ENCODE data around the gene SALL4.
"Not testable (repeated sequence)": the region's sequence is repeated elsewhere in the genome, so short reads cannot be mapped to it uniquely, and the experiment has no call there.

SALL4 gene

DNA sequence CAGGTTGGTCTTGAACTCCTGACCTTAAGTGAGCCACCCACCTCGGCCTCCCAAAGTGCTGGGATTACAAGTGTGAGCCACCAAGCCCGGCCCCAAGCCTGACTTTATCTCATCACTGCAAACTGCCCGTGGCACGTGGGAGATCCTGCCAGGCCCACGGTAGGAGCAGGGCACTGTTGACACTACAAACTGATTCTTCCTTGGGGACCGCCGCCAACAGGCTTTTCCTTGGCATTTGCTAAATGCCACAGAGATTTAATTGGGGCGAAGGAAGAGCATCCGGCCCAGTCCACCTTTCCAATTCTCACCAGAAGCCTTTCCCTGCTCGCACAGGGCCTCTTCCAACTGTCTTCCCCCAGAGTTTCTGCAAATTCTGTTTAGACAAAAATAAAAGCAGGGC is 45.1 kb downstream of the SALL4 start:
- H3K4me2 ChIP-seq (ENCODE audit: low read depth, low read length, poor library complexity, severe bottlenecking) = no peak overlapping the region
- no peaks in the 10 kb centered on the region for H3K9me2 ChIP-seq (replicated peaks; ENCODE audit: low read depth, low read length)
- no peak overlapping the region for H3K4me3 ChIP-seq (ENCODE audit: low read length, poor library complexity, severe bottlenecking)
- H3K36me3 ChIP-seq (ENCODE audit: insufficient read depth, low read length) = no peaks in the 10 kb centered on the region
- no peak overlapping the region for H3K9ac ChIP-seq (ENCODE audit: low read depth, low read length, poor library complexity, severe bottlenecking)
- no peaks in the 10 kb centered on the region for H3K9me3 ChIP-seq (ENCODE audit: insufficient read depth, low read depth, low read length)
- no peak overlapping the region for H2AFZ ChIP-seq (ENCODE audit: low read length)
- H3K27me3 ChIP-seq (ENCODE audit: insufficient read depth, low read length, poor library complexity, severe bottlenecking) = no peaks in the 10 kb centered on the region
- H3F3A ChIP-seq (ENCODE audit: low read depth) = no peaks in the 10 kb centered on the region
- H4K20me1 ChIP-seq (ENCODE audit: insufficient read depth, low read length, poor library complexity, severe bottlenecking) = no peaks in the 10 kb centered on the region
- H3K4me1 ChIP-seq (ENCODE audit: insufficient read depth, low read length, poor library complexity, severe bottlenecking) = peaks cover 7% of the 10 kb centered on the region
- no peaks in the 10 kb centered on the region for H3K79me2 ChIP-seq (ENCODE audit: insufficient read depth, low read length)
- TF ChIP-seq EZH2phosphoT487 (IDR thresholded peaks at IDR 0.05; ENCODE audit: borderline replicate concordance) (no peak), CTCF (conservative IDR thresholded peaks at IDR 0.05; ENCODE audit: low read length) (no peak)

DNA sequence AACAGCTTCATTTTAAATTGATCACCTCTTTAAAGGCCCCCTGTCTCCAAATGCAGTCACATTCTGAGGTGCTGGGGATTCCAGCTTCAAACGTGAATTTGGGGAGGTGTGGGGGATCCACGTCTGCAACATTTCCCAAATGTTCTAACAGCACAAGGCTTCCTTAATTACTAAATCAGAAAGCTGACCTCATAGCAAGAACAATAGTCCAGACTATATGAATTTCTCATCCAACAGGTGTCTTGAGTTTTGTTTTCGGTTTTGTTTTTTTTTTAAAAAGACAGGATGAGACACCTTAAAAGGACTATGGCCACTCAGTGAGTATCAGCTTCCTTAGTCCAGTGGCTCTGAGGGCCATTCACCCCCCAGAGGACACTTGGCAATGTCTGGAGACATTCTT is 45.7 kb downstream of the SALL4 start:
- H3K4me2 ChIP-seq (ENCODE audit: low read depth, low read length, poor library complexity, severe bottlenecking) = no peak overlapping the region
- H3K4me1 ChIP-seq (ENCODE audit: insufficient read depth, low read length, poor library complexity, severe bottlenecking) = peaks cover 7% of the 10 kb centered on the region
- TF ChIP-seq CTCF (conservative IDR thresholded peaks at IDR 0.05; ENCODE audit: low read length) (no peak), EZH2phosphoT487 (IDR thresholded peaks at IDR 0.05; ENCODE audit: borderline replicate concordance) (no peak)
- H2AFZ ChIP-seq (ENCODE audit: low read length) = no peak overlapping the region
- no peak overlapping the region for H3K9ac ChIP-seq (ENCODE audit: low read depth, low read length, poor library complexity, severe bottlenecking)
- H3K9me3 ChIP-seq (ENCODE audit: insufficient read depth, low read depth, low read length) = no peaks in the 10 kb centered on the region
- no peaks in the 10 kb centered on the region for H4K20me1 ChIP-seq (ENCODE audit: insufficient read depth, low read length, poor library complexity, severe bottlenecking)
- no peaks in the 10 kb centered on the region for H3K9me2 ChIP-seq (replicated peaks; ENCODE audit: low read depth, low read length)
- H3K27me3 ChIP-seq (ENCODE audit: insufficient read depth, low read length, poor library complexity, severe bottlenecking) = no peaks in the 10 kb centered on the region
- H3K36me3 ChIP-seq (ENCODE audit: insufficient read depth, low read length) = no peaks in the 10 kb centered on the region
- no peak overlapping the region for H3K4me3 ChIP-seq (ENCODE audit: low read length, poor library complexity, severe bottlenecking)
- H3F3A ChIP-seq (ENCODE audit: low read depth) = no peaks in the 10 kb centered on the region
- H3K79me2 ChIP-seq (ENCODE audit: insufficient read depth, low read length) = no peaks in the 10 kb centered on the region

DNA sequence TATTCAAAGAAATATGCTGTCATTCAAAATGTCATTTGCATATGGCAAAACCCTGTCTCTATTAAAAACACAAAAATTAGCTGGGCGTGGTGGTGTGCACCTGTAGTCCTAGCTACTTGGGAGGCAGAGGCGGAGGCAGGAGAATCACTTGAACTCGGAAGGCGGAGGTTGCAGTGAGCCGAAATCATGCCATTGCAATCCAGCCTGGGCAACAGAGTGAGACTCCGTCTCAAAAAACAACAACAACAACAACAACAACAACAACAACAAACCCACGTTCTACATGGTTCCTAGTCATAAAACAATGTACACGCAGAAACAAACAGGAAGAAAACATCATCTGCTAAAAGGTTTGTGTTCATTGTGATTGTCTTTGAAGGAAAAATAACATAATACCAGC is 49.1 kb downstream of the SALL4 start:
- not testable (repeated sequence) for H3K9me3 ChIP-seq (ENCODE audit: insufficient read depth, low read depth, low read length); H3F3A ChIP-seq (ENCODE audit: low read depth); H3K4me3 ChIP-seq (ENCODE audit: low read length, poor library complexity, severe bottlenecking); H4K20me1 ChIP-seq (ENCODE audit: insufficient read depth, low read length, poor library complexity, severe bottlenecking); H3K9ac ChIP-seq (ENCODE audit: low read depth, low read length, poor library complexity, severe bottlenecking); H3K79me2 ChIP-seq (ENCODE audit: insufficient read depth, low read length); H3K36me3 ChIP-seq (ENCODE audit: insufficient read depth, low read length); H2AFZ ChIP-seq (ENCODE audit: low read length); H3K27me3 ChIP-seq (ENCODE audit: insufficient read depth, low read length, poor library complexity, severe bottlenecking); H3K4me2 ChIP-seq (ENCODE audit: low read depth, low read length, poor library complexity, severe bottlenecking); H3K4me1 ChIP-seq (ENCODE audit: insufficient read depth, low read length, poor library complexity, severe bottlenecking); H3K9me2 ChIP-seq (replicated peaks; ENCODE audit: low read depth, low read length)

DNA sequence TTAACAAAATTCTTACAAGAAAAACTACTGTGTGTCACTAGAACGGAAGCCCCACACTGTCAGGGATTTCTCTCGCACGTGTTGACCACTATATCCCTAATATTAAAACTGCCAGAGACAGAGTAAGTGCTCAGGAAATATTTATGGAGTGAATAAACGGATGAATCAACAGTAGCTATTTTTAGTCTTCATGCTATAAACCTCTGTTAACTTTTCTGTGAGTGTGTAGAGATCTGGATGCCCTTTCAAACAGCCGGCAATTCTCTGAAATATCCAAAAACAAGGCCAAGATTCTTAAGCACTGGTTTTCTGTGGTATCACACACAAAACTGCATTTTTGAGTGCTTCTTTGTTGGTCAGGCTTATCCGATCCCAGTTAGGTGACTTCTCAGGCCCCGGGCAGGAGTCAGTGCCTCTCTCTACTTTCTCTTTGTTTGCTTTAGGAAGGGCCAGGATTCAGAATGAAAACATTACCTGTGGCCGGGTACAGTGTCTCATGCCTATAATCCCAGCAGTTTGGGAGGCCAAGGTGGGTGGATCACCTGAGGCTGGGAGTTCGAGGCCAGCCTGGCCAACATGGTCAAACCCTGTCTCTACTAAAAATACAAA is 49.9 kb downstream of the SALL4 start:
- Histone ChIP-seq H3K9me2 (replicated peaks; ENCODE audit: low read depth, low read length) (no peaks in the 10 kb centered on the region), H3K4me3 (ENCODE audit: low read length, poor library complexity, severe bottlenecking) (no peak overlapping the region), H3K9ac (ENCODE audit: low read depth, low read length, poor library complexity, severe bottlenecking) (no peak overlapping the region), H3K27me3 (ENCODE audit: insufficient read depth, low read length, poor library complexity, severe bottlenecking) (no peaks in the 10 kb centered on the region), H3K4me1 (ENCODE audit: insufficient read depth, low read length, poor library complexity, severe bottlenecking) (peaks cover 6% of the 10 kb centered on the region), H4K20me1 (ENCODE audit: insufficient read depth, low read length, poor library complexity, severe bottlenecking) (no peaks in the 10 kb centered on the region), H3K9me3 (ENCODE audit: insufficient read depth, low read depth, low read length) (no peaks in the 10 kb centered on the region), H3K36me3 (ENCODE audit: insufficient read depth, low read length) (no peaks in the 10 kb centered on the region), H3K4me2 (ENCODE audit: low read depth, low read length, poor library complexity, severe bottlenecking) (no peak overlapping the region), H2AFZ (ENCODE audit: low read length) (0 out of 2 replicates have a peak overlapping the region, but pooled peaks have one; percentile 26), H3F3A (ENCODE audit: low read depth) (no peaks in the 10 kb centered on the region), H3K79me2 (ENCODE audit: insufficient read depth, low read length) (no peaks in the 10 kb centered on the region)
- TF ChIP-seq EZH2phosphoT487 (IDR thresholded peaks at IDR 0.05; ENCODE audit: borderline replicate concordance) (no peak), CTCF (conservative IDR thresholded peaks at IDR 0.05; ENCODE audit: low read length) (no peak)
